HG03103 (cell line): Measurements from ENCODE around the gene FMOD.

Experiments used
- ATAC-seq: cut with Tn5 transposase; IDR thresholded peaks from one replicate; pipeline ENCODE4 v1.9.1; 2021; ENCODE audit warnings: low read depth; ENCODE audit not compliant: unreplicated experiment

Gene FMOD

DNA sequence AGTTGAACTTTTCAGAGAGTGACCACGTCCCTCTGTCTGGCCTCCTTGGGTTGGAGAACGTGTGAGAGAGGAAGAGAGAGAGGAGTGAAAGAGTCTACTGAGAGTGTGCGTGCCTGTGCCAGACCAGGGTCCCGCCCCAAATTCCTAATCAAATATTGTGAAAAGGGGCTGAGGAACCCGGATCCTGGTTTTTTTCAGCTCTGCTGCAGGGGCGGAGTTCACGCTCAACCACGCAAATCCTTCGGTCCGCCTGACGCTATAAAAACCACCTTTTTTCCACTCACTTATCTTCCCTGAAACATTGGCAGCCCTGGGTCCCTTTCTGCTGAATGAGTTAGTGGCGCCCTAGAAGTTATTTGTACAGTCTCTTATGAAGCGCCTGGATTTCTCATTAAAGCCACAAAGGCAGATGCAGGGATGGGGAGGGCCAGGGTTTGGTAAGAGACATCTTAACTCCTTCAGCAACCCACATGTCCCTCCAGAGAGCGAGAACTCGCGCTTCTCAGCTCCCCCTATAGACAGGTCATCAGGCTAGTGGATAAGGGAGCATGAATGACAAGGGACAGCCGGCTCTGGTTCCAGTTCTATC is at the start of gene FMOD:
Gene FMOD, minus strand, starts transcription at position 86 of the 589 bp plus-strand sequence. CDS start 2,852 bp downstream, outside the sequence.
- ATAC-seq = no peak

GRCh38 chr1:203396595-203397194 is 45.8 kb upstream of the FMOD start:
- ATAC-seq = no peak

- ATAC-seq = no peak
Observed at GRCh38 chr1:203395751-203396150, 44.8 kb upstream of the FMOD start.

- no peak for ATAC-seq
Observed at GRCh38 chr1:203390298-203390697, 39.4 kb upstream of the FMOD start.

DNA sequence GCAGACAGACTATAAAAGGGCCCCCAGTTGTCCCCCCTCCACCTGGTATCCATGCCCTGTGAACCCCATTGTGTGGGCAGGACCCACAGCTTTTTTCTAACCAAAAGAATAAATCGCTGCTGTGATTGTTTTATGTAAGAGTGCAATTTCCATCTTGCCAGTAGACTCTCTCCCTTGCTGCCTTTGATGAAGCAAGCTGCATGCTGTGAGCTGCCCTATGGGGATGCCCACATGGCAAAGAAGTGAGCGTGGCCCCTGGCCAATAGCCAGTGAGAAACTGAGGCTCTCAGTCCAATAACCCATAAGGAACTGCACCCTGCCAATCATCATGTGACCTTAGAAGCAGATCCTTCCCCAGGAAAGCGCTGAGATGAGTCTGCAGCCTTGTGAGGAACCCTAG is 37.8 kb upstream of the FMOD start:
- no peak for ATAC-seq

DNA sequence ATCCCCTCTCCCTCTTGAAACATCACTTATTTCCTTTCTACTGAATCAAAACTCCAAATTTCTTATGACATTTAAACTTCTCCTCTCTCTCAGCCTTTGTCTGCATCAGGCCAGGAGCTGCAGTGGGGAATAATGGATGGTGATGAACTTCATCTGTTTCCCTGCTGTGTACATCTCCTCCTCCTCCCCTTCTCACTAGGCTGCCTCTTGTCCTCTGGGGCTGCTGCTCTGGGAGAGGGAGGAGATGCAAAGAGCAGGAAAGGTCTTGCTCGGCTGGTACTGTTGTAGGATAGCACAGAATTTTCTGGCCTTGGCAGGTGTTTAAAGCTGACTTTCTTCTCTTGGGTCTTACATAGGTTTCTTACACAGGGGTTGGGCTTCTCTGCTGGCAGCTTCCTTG is 31.1 kb upstream of the FMOD start:
- ATAC-seq = no peak

GRCh38 chr1:203381151-203381751 is 30.3 kb upstream of the FMOD start:
- peak; percentile 71 for ATAC-seq

DNA sequence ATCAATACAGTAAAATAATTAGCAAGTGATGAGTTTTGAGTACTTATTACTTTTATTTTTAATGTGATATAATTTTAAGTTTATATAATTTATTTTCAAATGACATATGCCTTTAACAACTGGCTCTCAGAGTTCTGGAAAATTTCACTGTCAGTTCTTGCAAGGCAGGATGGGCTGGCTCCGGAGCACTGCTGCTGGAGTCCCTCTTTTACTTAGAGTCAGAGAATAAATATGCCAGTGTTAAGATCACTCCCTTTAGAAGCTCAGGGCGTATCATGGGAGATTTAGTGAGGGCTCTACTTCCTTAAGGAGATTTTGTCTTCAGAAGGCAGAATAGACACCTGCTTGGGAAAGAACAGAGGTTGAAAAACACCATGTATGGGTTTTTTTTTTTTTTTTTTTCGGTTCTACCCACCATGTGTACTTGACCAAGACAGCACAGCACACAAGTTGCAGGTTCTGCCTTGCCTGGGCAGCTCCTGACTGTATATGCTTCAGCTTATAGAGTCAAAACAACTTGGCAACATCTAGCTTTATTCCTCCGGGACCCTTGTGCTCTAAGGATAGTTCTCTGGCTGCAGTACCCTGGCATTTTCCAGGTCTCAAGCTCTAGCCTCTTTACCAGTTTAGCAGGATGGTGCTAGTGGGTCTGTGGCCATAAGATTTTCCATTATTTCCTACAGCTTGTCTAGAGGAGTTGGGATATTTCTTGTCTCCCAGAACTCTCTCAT is 29.7 kb upstream of the FMOD start:
- peak; percentile 25 for ATAC-seq

- ATAC-seq = no peak
Observed at GRCh38 chr1:203379825-203380224, 28.9 kb upstream of the FMOD start.

DNA sequence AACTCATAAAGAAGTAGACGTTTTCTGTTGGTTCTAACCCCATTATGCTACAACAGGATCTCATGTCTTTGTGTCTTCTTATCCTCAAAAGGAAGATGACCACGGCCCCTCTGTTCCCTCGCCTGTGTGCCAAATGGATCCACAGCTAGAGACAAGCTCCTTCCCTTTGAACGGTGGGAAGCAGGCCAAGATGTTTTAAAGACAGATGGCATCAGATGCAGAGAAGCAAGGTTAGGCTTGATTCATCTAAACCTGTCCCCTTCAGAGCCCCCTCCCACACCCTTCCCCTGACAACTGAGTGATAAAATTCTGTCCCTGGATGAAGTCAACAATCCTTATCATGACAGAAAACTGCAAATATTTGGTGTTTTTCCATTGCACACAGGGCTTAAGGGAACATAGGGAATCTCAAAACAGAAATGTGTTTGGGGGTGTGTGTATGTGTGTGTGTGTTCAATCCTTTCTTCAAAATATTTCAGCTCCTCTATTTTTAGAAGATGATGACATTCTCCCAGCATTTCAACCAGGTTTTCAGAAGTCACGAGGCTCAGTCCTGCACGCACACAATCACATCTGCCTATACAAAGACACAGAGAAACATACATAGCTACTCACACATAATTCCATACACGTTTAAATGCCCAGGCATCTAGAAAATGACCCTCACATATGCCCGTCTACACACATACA is 27.8 kb upstream of the FMOD start:
- ATAC-seq = no peak

- ATAC-seq = no peak
Observed at GRCh38 chr1:203373991-203374390, 23.1 kb upstream of the FMOD start.

- no peak for ATAC-seq
Observed at GRCh38 chr1:203373002-203373401, 22.1 kb upstream of the FMOD start.

DNA sequence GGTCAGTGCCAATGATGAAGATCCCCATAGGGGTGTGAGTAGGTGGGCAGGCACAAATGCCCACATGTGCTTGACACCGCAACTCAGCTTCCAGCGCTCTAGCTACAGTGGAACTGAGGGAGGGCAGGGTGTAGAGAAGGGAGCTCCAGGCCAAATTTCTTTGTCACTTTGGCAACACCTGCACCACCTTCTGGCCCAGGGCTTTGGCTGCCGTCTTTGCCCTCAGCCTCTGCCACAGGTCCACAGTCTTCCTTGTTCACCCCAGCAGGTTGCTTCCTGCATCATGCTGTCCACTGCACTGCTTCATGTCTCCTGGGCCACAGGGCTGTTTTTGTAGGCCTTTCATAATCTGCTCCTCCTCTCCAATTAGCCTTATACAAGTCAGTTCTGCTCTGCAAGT is 20.4 kb upstream of the FMOD start:
- no peak for ATAC-seq

DNA sequence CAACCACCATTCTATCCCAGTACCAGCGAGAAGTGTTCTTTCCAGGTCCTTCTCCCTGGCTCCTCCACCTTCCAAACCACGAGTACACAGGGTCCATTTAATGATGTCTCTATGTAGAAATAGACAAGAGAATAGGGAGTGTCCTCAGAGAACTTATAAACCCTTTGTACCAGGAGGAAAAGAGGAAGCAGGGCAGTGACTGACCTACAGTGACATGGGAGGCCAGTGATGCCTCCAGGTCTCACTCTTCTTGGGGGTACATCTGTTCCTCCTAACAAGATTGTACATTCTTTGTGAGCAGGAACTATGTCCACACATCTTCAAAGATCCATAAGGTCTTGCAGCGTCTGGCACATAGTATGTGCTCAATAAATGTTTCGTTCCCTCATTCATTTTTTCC is 18.7 kb upstream of the FMOD start:
- no peak for ATAC-seq

GRCh38 chr1:203368624-203369451 is 17.9 kb upstream of the FMOD start:
- ATAC-seq = no peak

- ATAC-seq = no peak
Observed at GRCh38 chr1:203367057-203367456, 16.1 kb upstream of the FMOD start.

DNA sequence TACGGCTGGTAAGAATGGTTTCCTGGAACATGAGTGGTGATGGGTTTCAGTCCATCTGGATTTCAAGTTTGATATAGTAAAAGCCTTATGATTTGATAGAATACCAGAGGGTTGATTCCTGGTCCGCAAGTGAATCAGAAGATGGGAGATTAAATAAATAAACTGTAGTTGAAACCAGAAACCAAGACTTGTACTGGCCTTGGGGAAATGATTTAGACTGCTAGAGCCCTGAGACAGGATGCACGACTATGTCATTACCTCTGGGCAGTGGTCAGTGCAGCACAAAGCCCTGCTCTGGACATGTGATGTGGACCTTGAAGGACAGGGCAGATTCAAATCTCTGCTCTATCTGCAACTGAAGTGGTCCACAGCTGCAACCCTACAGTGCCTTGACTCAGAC is 15.6 kb upstream of the FMOD start:
- ATAC-seq = no peak

DNA sequence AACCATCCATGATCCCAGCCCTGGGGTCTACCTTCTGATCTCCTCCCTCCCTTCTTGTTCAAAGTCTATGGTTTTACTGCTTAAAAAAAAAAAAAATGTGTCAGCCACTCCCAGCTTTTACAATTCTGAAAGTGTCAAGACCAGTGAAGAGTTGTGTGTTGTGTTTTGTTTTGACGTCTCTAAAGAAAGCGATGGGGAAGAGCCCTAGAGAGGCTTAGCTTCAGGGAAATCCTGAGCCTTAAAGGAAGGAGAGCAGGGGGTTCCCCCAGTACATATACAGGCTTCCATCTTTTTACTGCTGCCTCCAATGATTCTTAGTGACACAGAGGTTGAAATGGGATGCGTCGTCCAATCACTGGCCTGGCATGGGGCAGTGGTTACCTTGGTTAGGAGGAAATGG is 13.9 kb upstream of the FMOD start:
- no peak for ATAC-seq

DNA sequence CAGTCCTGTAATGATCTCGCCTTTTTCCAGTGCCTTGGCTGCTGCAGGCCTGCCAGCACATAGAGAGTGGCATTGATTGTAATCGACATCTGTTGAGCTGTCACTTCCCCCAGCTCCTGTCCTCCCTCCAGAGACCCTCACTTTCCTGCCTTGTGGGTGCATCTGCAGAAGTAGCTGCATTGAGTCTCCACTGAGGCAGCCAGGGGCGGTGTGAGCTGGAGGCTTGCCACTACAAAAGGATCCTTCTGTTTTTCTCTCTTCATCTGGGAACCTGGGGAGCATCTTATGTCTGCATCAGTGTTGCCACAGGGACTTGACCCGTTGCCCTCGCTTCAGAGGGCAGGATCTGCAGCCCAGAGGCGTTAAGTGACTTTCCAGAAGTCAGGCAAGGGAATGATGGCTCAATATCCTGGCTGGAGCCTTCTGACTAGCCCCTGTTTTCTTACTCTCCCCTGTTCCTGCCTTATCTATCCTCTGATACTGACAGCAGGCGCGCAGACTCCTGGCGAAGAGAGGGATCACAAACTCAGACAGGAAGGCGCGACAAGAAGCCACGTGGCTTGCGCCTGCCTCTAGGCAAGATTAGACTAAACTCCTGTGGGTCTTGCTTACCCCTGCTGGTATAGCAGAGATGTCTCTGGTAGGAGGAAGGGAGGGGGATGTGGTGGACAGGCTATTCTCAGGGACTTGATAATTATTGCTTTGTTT is 13.3 kb upstream of the FMOD start:
- no peak for ATAC-seq

GRCh38 chr1:203362720-203363025 is 11.8 kb upstream of the FMOD start:
- no peak for ATAC-seq
